Left ventricle myocardium inferior (tissue), 1 donor: Measurements from ENCODE around the gene S100A2. TPM values are rescaled to one million over a fixed set of nuclear protein-coding genes. Genes with fewer than 3 reads are reported as not detected.
A peak's percentile ranks its signal among the peaks of the same experiment; 100 is the strongest.

ENCODE experiments used
- DNase-seq: peaks from one replicate; pipeline ENCODE4 v3.0.0-alpha.2; 2020
- H3K27ac ChIP-seq: fragments of 200-600 bp; replicated peaks from 2 replicates; pipeline ENCODE4 v1.8.0; 2021
- H3K27me3 ChIP-seq: fragments of 200-600 bp; 2 replicates; pipeline ENCODE4 v1.8.0; 2021; ENCODE audit warnings: low read depth
- H3K36me3 ChIP-seq: fragments of 200-600 bp; 2 replicates; pipeline ENCODE4 v1.8.0; 2021
- H3K4me1 ChIP-seq: fragments of 200-600 bp; 2 replicates; pipeline ENCODE4 v1.8.0; 2021
- H3K4me3 ChIP-seq: fragments of 200-600 bp; 2 replicates; pipeline ENCODE4 v1.8.0; 2021; ENCODE audit warnings: mild to moderate bottlenecking, moderate library complexity
- H3K9me3 ChIP-seq: fragments of 200-600 bp; replicated peaks from 2 replicates; pipeline ENCODE4 v1.8.0; 2021
- intact Hi-C: fragments of 100-400 bp; cut with micrococcal nuclease; formaldehyde crosslinking; loops from one replicate; pipeline ENCODE4 v1.11.0; 2022
- total RNA-seq: library from RNA; stranded (reverse); fragmentation: NEBNext Ultra II Directional; extraction: Animal tissue kit (Norgen Biotek cat#: 25700); gene quantifications from one replicate; pipeline ENCODE4 v1.2.1, GENCODE V29; 2021
- TF ChIP-seq, protein P1 (sequence below): fragments of 200-600 bp; IDR thresholded peaks from 2 replicates; pipeline ENCODE4 v1.8.0; 2021; ENCODE audit warnings: antibody characterized with exemption, mild to moderate bottlenecking, borderline replicate concordance
- donor health status: DM: no; HTN: yes; CAD: no; lungs with severe emphysema.

Gene S100A2
- total RNA-seq, 1 donor from 2014 or later = 2.7 TPM

DNA sequence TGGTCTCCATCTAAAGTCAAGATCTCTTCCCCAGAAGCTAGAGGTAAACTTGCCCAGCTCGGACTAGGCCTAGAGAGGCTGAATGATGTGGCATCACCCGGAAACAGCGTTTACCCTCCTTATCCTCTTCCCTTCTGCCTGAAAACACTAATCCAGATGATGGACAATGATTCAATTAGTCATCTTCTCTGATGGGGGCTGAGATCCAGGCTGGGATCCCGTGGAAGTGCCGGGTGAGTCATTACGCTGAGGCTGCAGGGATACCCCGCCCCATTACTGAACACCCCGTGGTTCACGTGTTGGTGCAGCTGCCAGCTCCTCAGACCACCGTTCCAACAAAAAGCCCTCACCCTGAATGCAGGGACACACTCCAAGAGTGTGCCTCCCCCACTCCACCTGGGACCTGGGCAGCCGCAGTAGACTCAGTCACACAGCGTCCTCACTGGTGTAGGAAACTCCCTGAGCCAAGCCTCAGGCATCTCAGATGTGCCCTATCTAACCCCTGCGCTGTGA lies 31.9 kb downstream of the S100A2 start:
- Histone ChIP-seq H3K27ac (peak overlapping the region; percentile 98), H3K27me3 (no peaks in the 10 kb centered on the region), H3K4me1 (peaks cover 50% of the 10 kb centered on the region), H3K9me3 (no peaks in the 10 kb centered on the region), H3K4me3 (peak overlapping the region; percentile 93), H3K36me3 (no peaks in the 10 kb centered on the region)
- intact Hi-C loops = loop anchor here (5.0 kb wide), 1 partner anchor 34 kb away; the partner anchor contains the start of gene S100A2
- DNase-seq = peak; percentile 44
- TF ChIP-seq, protein P1, sequence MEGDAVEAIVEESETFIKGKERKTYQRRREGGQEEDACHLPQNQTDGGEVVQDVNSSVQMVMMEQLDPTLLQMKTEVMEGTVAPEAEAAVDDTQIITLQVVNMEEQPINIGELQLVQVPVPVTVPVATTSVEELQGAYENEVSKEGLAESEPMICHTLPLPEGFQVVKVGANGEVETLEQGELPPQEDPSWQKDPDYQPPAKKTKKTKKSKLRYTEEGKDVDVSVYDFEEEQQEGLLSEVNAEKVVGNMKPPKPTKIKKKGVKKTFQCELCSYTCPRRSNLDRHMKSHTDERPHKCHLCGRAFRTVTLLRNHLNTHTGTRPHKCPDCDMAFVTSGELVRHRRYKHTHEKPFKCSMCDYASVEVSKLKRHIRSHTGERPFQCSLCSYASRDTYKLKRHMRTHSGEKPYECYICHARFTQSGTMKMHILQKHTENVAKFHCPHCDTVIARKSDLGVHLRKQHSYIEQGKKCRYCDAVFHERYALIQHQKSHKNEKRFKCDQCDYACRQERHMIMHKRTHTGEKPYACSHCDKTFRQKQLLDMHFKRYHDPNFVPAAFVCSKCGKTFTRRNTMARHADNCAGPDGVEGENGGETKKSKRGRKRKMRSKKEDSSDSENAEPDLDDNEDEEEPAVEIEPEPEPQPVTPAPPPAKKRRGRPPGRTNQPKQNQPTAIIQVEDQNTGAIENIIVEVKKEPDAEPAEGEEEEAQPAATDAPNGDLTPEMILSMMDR = no peak

GRCh38 chr1:153532769-153533599 lies 32.7 kb downstream of the S100A2 start:
- no peaks in the 10 kb centered on the region for H3K9me3 ChIP-seq
- H3K27me3 ChIP-seq = no peaks in the 10 kb centered on the region
- peaks cover 50% of the 10 kb centered on the region for H3K4me1 ChIP-seq
- no peaks in the 10 kb centered on the region for H3K36me3 ChIP-seq
- intact Hi-C loops = loop anchor here (5.0 kb wide), 1 partner anchor 34 kb away; the partner anchor contains the start of gene S100A2
- peak overlapping the region; percentile 93 for H3K4me3 ChIP-seq
- TF ChIP-seq, protein P1 = peak; percentile 86
- peak overlapping the region; percentile 98 for H3K27ac ChIP-seq
- DNase-seq = peak; percentile 84

DNA sequence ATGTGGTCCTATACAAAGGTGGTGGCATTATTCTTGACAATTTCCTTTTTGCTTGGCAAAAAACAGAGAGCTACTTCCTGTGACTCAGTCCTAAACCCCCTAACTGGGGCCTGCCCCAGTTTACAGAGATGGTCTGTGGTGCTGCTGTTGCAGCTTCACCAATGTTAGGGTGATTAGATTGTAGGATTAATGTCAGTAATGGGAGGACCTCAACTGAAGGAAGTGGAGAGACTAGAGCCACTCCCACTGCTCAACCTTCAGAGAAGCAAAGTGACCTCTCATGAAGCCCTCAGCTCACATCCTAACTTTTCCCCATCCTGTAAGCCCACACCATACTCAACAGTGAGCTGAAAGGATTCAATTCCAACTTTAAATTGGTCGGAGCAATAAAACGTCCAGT lies 33.5 kb downstream of the S100A2 start:
- no peaks in the 10 kb centered on the region for H3K9me3 ChIP-seq
- peak overlapping the region; percentile 98 for H3K27ac ChIP-seq
- no peak for DNase-seq
- H3K27me3 ChIP-seq = no peaks in the 10 kb centered on the region
- H3K4me3 ChIP-seq = no peak overlapping the region
- H3K36me3 ChIP-seq = no peaks in the 10 kb centered on the region
- TF ChIP-seq, protein P1 = no peak
- intact Hi-C loops = loop anchor here (5.0 kb wide), 1 partner anchor 35 kb away; the partner anchor contains the start of gene S100A2
- peaks cover 50% of the 10 kb centered on the region for H3K4me1 ChIP-seq

- Histone ChIP-seq H3K4me1 (peaks cover 51% of the 10 kb centered on the region), H3K36me3 (no peaks in the 10 kb centered on the region), H3K4me3 (no peak overlapping the region), H3K27ac (no peak overlapping the region), H3K27me3 (no peaks in the 10 kb centered on the region), H3K9me3 (no peaks in the 10 kb centered on the region)
- TF ChIP-seq, protein P1 = no peak
- intact Hi-C loops = loop anchor here (5.0 kb wide), 1 partner anchor 36 kb away; the partner anchor contains the start of gene S100A2
- no peak for DNase-seq
Measured at GRCh38 chr1:153531638-153532037, 34.0 kb downstream of the S100A2 start.

DNA sequence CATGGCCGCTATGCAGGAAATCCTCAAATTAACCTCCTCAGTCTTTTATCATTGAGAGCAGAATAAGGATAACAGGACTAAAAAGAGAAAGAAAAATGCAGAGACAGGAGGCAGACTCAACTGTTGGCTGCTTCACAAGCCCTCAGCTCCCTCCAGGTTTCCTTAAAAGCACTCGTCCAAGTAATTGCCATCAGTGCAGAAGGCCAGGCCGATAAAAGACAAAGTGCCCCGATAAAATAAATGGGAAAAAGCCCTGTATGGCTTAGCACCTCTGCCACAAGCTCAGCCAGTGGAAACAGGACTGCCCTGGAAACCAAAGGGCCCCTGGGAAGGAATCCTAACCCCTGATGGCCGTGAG lies 38.0 kb downstream of the S100A2 start:
- intact Hi-C loops = no loop called here
- Histone ChIP-seq H3K4me3 (no peak overlapping the region), H3K4me1 (peaks cover 26% of the 10 kb centered on the region), H3K9me3 (no peaks in the 10 kb centered on the region), H3K27ac (no peak overlapping the region), H3K27me3 (no peaks in the 10 kb centered on the region), H3K36me3 (no peaks in the 10 kb centered on the region)
- TF ChIP-seq, protein P1 = no peak
- DNase-seq = no peak
